ENCODE results near the gene ZNF691.
"Not testable (repeated sequence)": the region's sequence is repeated elsewhere in the genome, so short reads cannot be mapped to it uniquely, and the experiment has no call there.

Gene ZNF691

GRCh38 chr1:42859366-42859765, 13.0 kb downstream of the ZNF691 start:
- not testable (repeated sequence) for DNase-seq (ENCODE audit: low read depth in 2 of 2)

GRCh38 chr1:42860339-42861013, 14.1 kb downstream of the ZNF691 start:
- no peak for DNase-seq (ENCODE audit: low read depth in 2 of 2)

GRCh38 chr1:42861014-42861399, 14.6 kb downstream of the ZNF691 start:
- no peak for DNase-seq (ENCODE audit: low read depth in 2 of 2)

GRCh38 chr1:42866549-42866948, 20.1 kb downstream of the ZNF691 start:
- DNase-seq (ENCODE audit: low read depth in 2 of 2): no peak

- not testable (repeated sequence) for DNase-seq (ENCODE audit: low read depth in 2 of 2)
Measured at GRCh38 chr1:42868466-42868865, 22.1 kb downstream of the ZNF691 start.

- DNase-seq (ENCODE audit: low read depth in 2 of 2): not testable (repeated sequence)
Measured at GRCh38 chr1:42869254-42869653, 22.8 kb downstream of the ZNF691 start.

- not testable (repeated sequence) for DNase-seq (ENCODE audit: low read depth in 2 of 2)
Measured at GRCh38 chr1:42869751-42870150, 23.3 kb downstream of the ZNF691 start.

GRCh38 chr1:42873108-42873507, 26.7 kb downstream of the ZNF691 start:
- not testable (repeated sequence) for DNase-seq (ENCODE audit: low read depth in 2 of 2)

GRCh38 chr1:42873670-42874069, 27.3 kb downstream of the ZNF691 start:
- DNase-seq (ENCODE audit: low read depth in 2 of 2): no peak

- no peak for DNase-seq (ENCODE audit: low read depth in 2 of 2)
Measured at GRCh38 chr1:42876009-42876408, 29.6 kb downstream of the ZNF691 start.

GRCh38 chr1:42877380-42877779, 31.0 kb downstream of the ZNF691 start:
- no peak for DNase-seq (ENCODE audit: low read depth in 2 of 2)

- DNase-seq (ENCODE audit: low read depth in 2 of 2): no peak
Measured at GRCh38 chr1:42880384-42880783, 34.0 kb downstream of the ZNF691 start.

GRCh38 chr1:42886046-42886739, 39.8 kb downstream of the ZNF691 start:
- no peak for DNase-seq (ENCODE audit: low read depth in 2 of 2)

GRCh38 chr1:42886800-42887199, 40.4 kb downstream of the ZNF691 start:
- DNase-seq (ENCODE audit: low read depth in 2 of 2): no peak

- no peak for DNase-seq (ENCODE audit: low read depth in 2 of 2)
Measured at GRCh38 chr1:42887366-42887765, 41.0 kb downstream of the ZNF691 start.

- no peak for DNase-seq (ENCODE audit: low read depth in 2 of 2)
Measured at GRCh38 chr1:42888013-42888633, 41.7 kb downstream of the ZNF691 start.

- no peak for DNase-seq (ENCODE audit: low read depth in 2 of 2)
Measured at GRCh38 chr1:42889264-42889663, 42.9 kb downstream of the ZNF691 start.

GRCh38 chr1:42891465-42892138, 45.2 kb downstream of the ZNF691 start:
- DNase-seq (ENCODE audit: low read depth in 2 of 2): no peak

GRCh38 chr1:42899960-42900359, 53.5 kb downstream of the ZNF691 start:
- not testable (repeated sequence) for DNase-seq (ENCODE audit: low read depth in 2 of 2)

Data from fibroblast of skin of left biceps (primary cell).